ENCODE results near the gene TMEM52B.

TMEM52B gene

GRCh38 chr12:10234562-10234961 is 55.7 kb downstream of the TMEM52B start:
- H3K4me3 ChIP-seq (ENCODE audit: low read depth, low read length): no peak overlapping the region
- DNase-seq (ENCODE audit: low read depth): no peak

GRCh38 chr12:10235761-10236631 is 57.2 kb downstream of the TMEM52B start:
- H3K4me3 ChIP-seq (ENCODE audit: low read depth, low read length): no peak overlapping the region
- DNase-seq (ENCODE audit: low read depth): no peak

DNA sequence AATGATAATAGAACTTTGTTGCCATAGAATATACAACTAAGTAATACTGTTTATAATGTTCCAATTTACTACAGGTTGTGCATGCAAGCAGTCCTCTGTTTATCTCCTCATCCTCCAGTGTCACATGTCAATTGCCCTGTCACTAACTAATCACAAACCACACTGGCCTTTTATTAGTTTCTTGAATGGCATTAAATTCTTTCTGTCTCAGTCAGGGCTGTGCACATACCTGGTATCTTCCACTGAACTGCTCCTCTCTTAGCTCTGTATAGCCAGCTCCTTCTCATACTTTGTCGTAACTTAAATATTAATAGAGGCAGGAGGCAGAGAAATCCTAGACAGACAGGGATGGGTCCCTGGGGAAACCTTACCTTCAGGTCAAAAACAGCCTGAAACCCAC is 57.9 kb downstream of the TMEM52B start:
- DNase-seq (ENCODE audit: low read depth): no peak
- no peak overlapping the region for H3K4me3 ChIP-seq (ENCODE audit: low read depth, low read length)

DNA sequence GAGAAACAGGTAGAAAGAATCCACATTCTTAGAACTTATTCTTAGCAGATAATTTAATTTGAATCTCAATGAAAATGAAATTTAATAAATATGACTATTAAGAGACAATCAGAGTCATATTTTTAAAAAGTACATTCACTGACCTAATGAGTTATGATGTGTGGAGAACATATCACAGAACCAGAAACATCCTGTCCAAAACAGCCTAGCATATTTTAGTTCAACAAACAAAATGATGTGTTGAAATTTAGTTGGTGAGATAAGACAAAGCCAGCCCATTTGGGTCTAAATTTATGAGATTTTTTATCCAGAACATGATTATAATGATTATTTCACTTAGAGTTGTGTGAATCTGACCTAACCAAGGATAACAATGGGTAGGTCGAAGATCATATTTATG is 59.7 kb downstream of the TMEM52B start:
- no peak overlapping the region for H3K4me3 ChIP-seq (ENCODE audit: low read depth, low read length)
- DNase-seq (ENCODE audit: low read depth): no peak

DNA sequence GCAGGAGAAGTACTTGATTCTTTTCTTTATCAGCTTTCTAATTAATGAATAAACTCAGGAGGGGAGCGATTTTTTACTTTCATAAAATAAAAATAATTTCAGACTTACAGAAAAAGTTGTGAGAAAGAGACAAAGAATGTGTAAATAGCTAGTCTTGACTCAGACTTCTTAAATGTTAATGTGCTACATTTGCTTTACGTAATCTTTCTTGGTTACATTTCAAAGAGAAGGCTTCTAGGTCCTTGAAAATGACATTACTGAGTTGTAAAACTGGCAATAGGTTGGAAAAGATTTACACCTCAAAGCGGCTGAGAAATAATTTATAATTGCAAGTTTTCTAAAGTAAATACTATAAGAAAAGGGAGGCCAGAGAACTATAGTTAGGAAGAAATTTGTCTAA is 62.5 kb downstream of the TMEM52B start:
- no peak for DNase-seq (ENCODE audit: low read depth)
- no peak overlapping the region for H3K4me3 ChIP-seq (ENCODE audit: low read depth, low read length)

Measured in skeletal muscle cell (primary cell).